OCI-LY3 (cell line): Measurements from ENCODE around the gene POLR3H.
"Not testable (repeated sequence)": the region's sequence is repeated elsewhere in the genome, so short reads cannot be mapped to it uniquely, and the experiment has no call there.

Experiments
- EZH2phosphoT487 ChIP-seq: fragments of 200-600 bp; shearing (Covaris generic); IDR thresholded peaks from 2 replicates; pipeline ENCODE4 v1.6.1; 2018; ENCODE audit warnings: antibody characterized with exemption, mixed run types, low read depth
- TF ChIP-seq, protein P1 (sequence below): fragments of 200-600, 300-600 bp; sonication (generic); IDR thresholded peaks from 2 replicates; pipeline ENCODE4 v1.5.1; 2014; ENCODE audit warnings: antibody characterized with exemption, low read length, low read depth

DNA sequence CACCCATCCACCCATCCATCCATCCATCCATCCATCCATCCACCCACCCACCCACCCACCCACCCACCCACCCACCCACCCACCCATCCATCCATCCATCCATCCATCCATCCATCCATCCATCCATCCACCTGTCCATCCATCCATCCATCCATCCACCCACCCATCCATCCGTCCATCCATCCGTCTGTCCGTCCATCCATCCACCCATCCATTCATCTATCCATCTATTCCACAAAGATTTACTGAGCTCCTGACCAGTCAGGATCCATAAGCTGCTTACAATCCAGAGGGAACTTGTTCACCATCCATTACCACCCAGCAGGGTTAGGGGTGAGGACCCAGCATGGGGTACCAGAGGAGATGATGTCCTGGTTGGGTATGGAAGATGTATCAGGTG, 28.0 kb upstream of the POLR3H start:
- TF ChIP-seq, protein P1, sequence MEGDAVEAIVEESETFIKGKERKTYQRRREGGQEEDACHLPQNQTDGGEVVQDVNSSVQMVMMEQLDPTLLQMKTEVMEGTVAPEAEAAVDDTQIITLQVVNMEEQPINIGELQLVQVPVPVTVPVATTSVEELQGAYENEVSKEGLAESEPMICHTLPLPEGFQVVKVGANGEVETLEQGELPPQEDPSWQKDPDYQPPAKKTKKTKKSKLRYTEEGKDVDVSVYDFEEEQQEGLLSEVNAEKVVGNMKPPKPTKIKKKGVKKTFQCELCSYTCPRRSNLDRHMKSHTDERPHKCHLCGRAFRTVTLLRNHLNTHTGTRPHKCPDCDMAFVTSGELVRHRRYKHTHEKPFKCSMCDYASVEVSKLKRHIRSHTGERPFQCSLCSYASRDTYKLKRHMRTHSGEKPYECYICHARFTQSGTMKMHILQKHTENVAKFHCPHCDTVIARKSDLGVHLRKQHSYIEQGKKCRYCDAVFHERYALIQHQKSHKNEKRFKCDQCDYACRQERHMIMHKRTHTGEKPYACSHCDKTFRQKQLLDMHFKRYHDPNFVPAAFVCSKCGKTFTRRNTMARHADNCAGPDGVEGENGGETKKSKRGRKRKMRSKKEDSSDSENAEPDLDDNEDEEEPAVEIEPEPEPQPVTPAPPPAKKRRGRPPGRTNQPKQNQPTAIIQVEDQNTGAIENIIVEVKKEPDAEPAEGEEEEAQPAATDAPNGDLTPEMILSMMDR = not testable (repeated sequence)
- TF ChIP-seq EZH2phosphoT487 = not testable (repeated sequence)
